Renal cortex interstitium (tissue), 11 donors: ENCODE results near the gene ACVR1C. TPM values are rescaled to one million over a fixed set of nuclear protein-coding genes. Genes with fewer than 3 reads are reported as not detected.
"Not testable (repeated sequence)": the region's sequence is repeated elsewhere in the genome, so short reads cannot be mapped to it uniquely, and the experiment has no call there.

Experiments
- DNase-seq, 11 donors: peaks; one replicate each; pipeline ENCODE4 v3.0.0-alpha.2; 2013; ENCODE audit warnings: low read depth in 9 of 11, low spot score in 4 of 11; ENCODE audit errors: extremely low read depth in 1 of 11
- polyA plus RNA-seq, 3 donors: library from polyadenylated mRNA; unstranded; fragments of 120-200 nt; gene quantifications; one replicate each; pipeline ENCODE4 v1.2.1, GENCODE V29; 2013; ENCODE audit not compliant: insufficient read length in 3 of 3

Gene ACVR1C
- polyA plus RNA-seq, 3 donors, result 0.13 to 0.23 (median 0.17) TPM

GRCh38 chr2:157592948-157593347 is 35.7 kb downstream of the ACVR1C start:
- no peak for DNase-seq

DNA sequence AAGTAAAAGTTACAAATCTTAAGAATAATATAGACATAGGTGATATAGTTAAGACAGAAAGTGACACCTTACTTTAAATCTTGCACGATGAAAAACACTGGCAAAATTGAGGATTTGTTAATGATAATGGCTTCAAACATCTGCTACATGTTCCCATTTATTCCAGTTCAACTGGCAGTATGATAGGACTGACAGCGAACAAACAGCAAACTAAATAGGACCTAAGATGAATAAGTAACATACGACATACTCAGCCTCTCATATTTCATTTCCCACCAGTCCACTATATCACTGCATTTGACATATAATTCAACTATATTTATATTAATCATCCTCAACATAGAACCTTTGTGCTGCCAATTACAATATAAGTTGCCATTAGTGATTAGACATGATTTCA is 36.3 kb downstream of the ACVR1C start:
- DNase-seq, result no peak

GRCh38 chr2:157587576-157587975 is 41.1 kb downstream of the ACVR1C start:
- peak in 1 of 11 donors; percentile 2 for DNase-seq

GRCh38 chr2:157574165-157574564 is 54.5 kb downstream of the ACVR1C start:
- DNase-seq, result no peak

GRCh38 chr2:157572725-157573124 is 55.9 kb downstream of the ACVR1C start:
- no peak for DNase-seq

DNA sequence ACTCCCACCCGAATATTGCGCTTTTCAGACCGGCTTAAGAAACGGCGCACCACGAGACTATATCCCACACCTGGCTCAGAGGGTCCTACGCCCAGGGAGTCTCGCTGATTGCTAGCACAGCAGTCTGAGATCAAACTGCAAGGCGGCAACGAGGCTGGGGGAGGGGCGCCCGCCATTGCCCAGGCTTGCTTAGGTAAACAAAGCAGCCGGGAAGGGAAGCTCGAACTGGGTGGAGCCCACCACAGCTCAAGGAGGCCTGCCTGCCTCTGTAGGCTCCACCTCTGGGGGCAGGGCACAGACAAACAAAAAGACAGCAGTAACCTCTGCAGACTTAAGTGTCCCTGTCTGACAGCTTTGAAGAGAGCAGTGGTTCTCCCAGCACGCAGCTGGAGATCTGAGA is 62.0 kb downstream of the ACVR1C start:
- DNase-seq, result not testable (repeated sequence)

DNA sequence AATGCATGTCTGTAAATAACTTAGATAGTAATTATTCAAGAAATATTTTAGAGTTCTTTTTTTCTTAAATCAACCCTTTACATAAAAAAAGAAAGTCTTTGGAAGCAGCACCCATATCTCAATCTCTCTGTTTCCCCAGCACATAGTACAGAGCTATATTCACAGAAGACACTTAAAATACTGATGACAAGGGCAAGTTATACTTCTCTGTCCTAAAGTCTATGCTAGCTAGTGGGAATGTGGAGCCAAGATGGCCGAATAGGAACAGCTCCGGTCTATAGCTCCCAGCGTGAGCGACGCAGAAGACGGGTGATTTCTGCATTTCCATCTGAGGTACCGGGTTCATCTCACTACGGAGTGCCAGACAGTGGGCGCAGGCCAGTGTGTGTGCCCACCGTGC is 62.6 kb downstream of the ACVR1C start:
- not testable (repeated sequence) for DNase-seq

DNA sequence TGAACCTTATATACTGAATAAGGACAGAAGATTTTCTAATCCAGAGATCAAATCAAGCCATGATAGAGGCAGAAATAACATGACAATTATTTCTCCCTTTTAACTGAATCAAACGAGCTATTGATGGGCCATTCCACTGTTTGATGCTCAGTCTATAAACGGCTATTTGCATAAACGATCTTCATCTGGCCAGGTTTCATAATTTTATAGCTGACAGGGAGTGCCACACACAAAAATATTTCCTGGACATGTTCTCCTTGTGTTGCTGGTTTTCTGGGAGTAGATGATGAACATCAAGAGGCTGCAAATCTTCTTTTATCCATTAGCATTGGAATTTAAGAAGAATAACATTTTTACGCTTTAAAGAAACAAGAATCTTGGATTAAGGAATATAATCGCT is 63.1 kb downstream of the ACVR1C start:
- no peak for DNase-seq

DNA sequence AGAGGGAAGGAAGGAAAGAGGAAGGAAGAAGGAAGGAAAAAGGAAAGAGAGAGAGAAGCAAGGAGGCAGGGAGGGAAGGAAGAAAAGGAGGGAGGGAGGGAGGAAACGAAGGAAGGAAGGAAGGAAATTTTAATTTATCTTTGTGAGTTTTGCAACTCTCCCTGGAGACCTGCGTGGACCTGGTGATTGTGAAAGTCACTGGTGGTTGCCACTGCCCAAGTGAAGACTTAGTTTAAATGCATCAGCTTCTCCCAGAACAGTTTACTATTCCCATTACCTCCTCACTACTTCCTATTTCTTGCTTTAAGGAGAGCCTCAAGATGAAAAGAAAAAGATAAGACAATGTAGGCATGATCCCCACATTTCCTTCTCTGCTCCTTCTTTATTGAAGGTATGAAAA is 68.8 kb downstream of the ACVR1C start:
- DNase-seq, result no peak

- no peak for DNase-seq
Observed at GRCh38 chr2:157559461-157559860, 69.2 kb downstream of the ACVR1C start.

GRCh38 chr2:157559061-157559460 is 69.6 kb downstream of the ACVR1C start:
- no peak for DNase-seq

DNA sequence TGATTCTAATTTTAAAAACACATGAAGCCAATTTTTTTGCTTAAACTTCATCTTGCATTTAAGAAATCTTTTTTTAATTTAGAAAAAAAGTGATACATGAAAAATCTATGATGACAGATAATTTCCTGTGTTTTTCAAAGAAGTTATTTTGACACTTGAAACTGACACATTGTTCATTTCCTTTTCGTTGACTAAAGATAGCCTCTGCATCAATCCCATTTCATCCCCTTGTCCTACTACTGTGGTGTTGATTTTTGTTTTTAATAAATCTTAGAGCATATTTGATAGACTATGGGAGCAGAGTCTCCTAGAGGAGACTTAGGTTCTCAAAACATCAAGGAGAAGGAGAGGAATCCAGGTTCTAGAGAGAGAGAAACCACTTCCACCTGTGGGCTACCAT is 70.9 kb downstream of the ACVR1C start:
- no peak for DNase-seq

GRCh38 chr2:157540102-157540501 is 88.6 kb downstream of the ACVR1C start:
- no peak for DNase-seq

DNA sequence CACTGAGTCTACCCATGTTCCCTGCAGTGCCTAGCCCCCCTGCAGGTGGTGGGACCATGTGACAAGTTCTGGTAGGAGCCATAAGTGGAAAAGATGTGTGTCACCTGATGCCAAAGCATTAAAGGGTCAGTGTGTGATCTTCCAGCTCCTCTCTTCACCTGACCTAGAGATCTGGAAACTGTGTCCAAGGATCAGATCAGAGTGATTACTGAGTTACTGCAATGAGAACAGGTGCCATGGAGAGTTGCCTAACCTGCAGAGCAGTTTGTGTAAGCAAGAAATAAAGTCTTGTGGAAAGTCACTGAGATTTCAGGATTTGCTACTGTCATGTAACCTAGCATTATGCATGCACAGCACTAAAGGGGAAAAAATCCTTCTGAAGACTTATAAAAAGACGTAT is 90.6 kb downstream of the ACVR1C start:
- DNase-seq, result no peak

- DNase-seq, result no peak
Observed at GRCh38 chr2:157536815-157537214, 91.8 kb downstream of the ACVR1C start.

DNA sequence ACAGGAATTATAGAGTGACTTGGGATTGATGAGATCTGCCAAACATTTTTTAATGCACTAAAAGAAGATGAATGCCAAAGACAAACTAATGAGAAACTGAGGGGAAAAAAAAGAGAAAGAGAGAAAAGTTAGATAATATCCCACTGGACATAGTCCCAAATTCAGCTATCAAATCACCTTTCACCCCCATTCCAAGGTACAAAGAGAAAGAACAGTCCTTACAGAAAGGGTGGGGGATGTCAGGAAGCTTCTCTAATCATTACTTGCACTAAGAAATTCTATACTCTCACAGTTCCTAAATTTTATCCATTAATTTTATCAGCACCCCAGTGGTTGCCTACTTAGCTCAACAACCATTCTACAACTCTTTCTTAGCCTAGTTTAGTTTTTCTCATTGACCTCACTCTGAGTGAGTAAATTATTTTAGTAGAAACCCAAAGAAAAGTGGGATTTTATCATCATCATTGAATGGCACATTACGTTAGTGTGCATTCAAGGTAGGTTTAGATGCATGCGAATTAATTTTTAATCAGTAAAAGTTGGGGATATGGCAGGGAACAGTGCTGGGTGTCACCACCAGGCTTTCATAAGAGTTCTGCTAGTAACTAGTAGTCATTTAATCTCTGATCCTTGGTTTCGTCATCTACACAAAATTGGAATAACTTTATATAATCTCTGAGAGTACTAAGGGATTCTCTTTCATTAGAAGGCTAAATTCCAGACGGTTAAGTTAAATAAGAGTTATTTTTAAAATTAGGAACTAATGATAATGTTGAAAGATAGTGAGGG is 99.5 kb downstream of the ACVR1C start:
- no peak for DNase-seq

- no peak for DNase-seq
Observed at GRCh38 chr2:157526070-157526469, 102.6 kb downstream of the ACVR1C start.

DNA sequence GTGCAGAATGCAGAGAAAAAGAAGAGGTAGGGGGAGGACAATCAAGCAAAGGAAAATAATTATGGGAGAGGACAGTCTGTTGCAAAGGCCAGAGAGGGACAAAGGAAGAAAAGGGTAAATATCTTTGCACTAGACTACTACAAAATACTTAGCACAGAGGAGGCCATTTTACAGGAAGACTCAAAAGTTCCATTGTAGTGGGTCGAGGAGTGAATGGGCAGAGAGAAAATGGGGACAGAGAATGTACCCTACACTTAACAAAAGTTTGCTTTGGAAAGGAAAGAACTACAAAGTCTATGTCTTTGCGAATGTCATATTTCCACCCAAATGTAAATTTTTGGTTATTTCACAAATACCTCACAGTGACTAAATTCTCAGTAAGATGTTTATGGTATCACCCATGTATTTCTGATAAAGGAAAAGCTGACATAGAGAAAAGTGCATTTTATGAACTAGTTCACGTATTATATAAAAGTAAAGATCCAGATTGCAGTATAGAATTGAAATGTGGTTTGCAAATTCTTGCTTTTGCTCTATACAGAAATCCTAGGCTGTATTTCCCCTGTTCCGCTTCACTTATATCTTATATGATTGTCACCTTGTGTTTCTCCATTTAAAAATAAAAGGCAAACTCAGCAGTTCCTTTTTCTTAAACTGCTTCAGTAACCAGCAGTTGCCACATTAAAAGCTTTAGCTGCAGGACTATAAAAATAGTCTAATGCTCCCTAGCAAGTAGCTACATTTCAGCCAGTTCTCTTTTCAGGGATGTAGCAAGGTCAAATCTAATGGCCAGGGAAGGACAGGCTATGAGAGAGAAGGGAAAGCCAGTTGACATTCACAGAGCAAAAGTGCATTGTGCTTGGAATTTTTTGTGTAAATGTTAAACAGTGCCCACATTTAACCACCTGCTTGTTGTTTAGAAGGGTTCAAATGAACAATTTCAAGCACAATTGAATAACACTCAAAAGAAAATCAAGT is 105.1 kb downstream of the ACVR1C start:
- no peak for DNase-seq

GRCh38 chr2:157514966-157515365 is 113.7 kb downstream of the ACVR1C start:
- DNase-seq, result not testable (repeated sequence)

DNA sequence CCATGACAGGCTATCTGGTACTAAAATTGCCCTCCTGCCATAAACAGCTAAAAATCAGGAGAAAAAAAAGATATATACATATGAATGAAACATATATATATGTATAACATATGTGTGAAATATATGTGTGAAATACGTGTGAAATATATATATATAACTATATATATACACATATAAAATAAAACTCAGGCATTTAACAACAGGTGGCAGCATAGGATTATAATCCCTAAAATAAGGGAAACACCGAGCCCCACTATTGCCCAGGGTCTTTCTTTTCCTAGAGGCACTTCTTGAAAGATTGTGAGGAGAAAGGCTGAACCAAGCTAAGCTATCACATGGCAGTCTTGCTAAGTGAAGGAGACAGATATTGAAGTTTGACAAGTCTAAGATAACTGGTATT is 118.9 kb downstream of the ACVR1C start:
- DNase-seq, result no peak
